Heart left ventricle (tissue), 16 donors: ENCODE measurements around the gene IL19. TPM values are rescaled to one million over a fixed set of nuclear protein-coding genes. Genes with fewer than 3 reads are reported as not detected.

ENCODE experiments used
- ATAC-seq, 4 donors: fragments of 200-7000 bp; cut with Tn5 transposase; one replicate each; pipeline ENCODE4 v1.9.1; 2020 to 2022; ENCODE audit warnings: moderate library complexity in 4 of 4, mild to moderate bottlenecking in 3 of 4, moderate number of reproducible peaks in 1 of 4
- DNase-seq, 5 donors: peaks; one replicate each; pipeline ENCODE4 v3.0.0-alpha.2; 2020
- H3K27ac ChIP-seq, 12 donors: fragments of 200-600 bp; sonication (generic) in 4 of 12; one replicate each; pipeline versions ENCODE4 v1.5.0 to v1.8.0; 2016 to 2022; ENCODE audit warnings: mild to moderate bottlenecking in 2 of 12
- H3K27me3 ChIP-seq, 9 donors: fragments of 200-600 bp; sonication (generic) in 2 of 9; one replicate each; pipeline versions ENCODE4 v1.5.1 to v1.8.0; 2016 to 2022; ENCODE audit warnings: mild to moderate bottlenecking in 3 of 9
- H3K36me3 ChIP-seq, 9 donors: fragments of 200-600 bp; sonication (generic) in 2 of 9; one replicate each; pipeline versions ENCODE4 v1.5.0 to v1.8.0; 2018 to 2022; ENCODE audit warnings: mild to moderate bottlenecking in 2 of 9
- H3K4me1 ChIP-seq, 12 donors: fragments of 200-600 bp; sonication (generic) in 4 of 12; one replicate each; pipeline versions ENCODE4 v1.5.0 to v1.8.0; 2016 to 2022; ENCODE audit warnings: mild to moderate bottlenecking in 3 of 12
- H3K4me3 ChIP-seq, 12 donors: fragments of 200-600 bp; sonication (generic) in 4 of 12; one replicate each; pipeline versions ENCODE4 v1.5.0 to v1.8.0; 2017 to 2022; ENCODE audit warnings: mild to moderate bottlenecking in 9 of 12, moderate library complexity in 4 of 12
- H3K9me3 ChIP-seq, 12 donors: fragments of 200-600 bp; sonication (generic) in 4 of 12; one replicate each; pipeline versions ENCODE4 v1.5.0 to v1.8.0; 2016 to 2022; ENCODE audit warnings: mild to moderate bottlenecking in 1 of 12
- CTCF ChIP-seq, 12 donors: fragments of 200-600 bp; sonication (generic) in 4 of 12; IDR thresholded peaks; one replicate each; pipeline versions ENCODE4 v1.5.0 to v1.8.0; 2018 to 2022; ENCODE audit warnings: antibody characterized with exemption in 12 of 12, mild to moderate bottlenecking in 5 of 12
- POLR2A ChIP-seq, 2 donors: fragments of 450-650 bp; IDR thresholded peaks; one replicate each; pipeline ENCODE4 v1.6.1; 2017; ENCODE audit warnings: antibody characterized with exemption in 2 of 2, mild to moderate bottlenecking in 2 of 2, moderate library complexity in 2 of 2
- WGBS, 4 donors: extraction: QIAGEN DNeasy Blood & Tissue Kit in 2 of 4; methylation state at CpG; one replicate each; pipeline versions ENCODE4 v1.1.5 to v1.1.7; 2013 to 2018; 5-methylcytosine and 5-hydroxymethylcytosine counted together
- intact Hi-C, 10 donors: fragments of 100-400 bp; cut with DNase I; formaldehyde crosslinking; loops; one replicate each; pipeline versions ENCODE4 v1.11.1 to v1.14.2; 2022
- polyA plus RNA-seq, 2 donors: library from polyadenylated mRNA; stranded (reverse); fragments of 200-250 nt; gene quantifications; one replicate each; pipeline ENCODE4 v1.2.3, GENCODE V29; 2013
- total RNA-seq, 9 donors: library from RNA; depleted of rRNA in 2 of 9; stranded (reverse); fragments of >200 nt in 2 of 9; fragmentation: NEBNext Ultra II Directional in 3 of 9; extraction: Animal tissue kit (Norgen Biotek cat#: 25700) in 3 of 9; gene quantifications; one replicate each; pipeline versions ENCODE4 v1.1.0 to v1.2.4, GENCODE V29; 2016 to 2023
- donor health status: ischemic (EF 13 %, LVEDD 7.1; RV severe dilation, severe dysfunction).
- donor health status: healthy with polysubstance abuse.
- donor health status: DM: no; HTN: yes; CAD: no.
- donor health status: DM: no; HTN: no; CAD: no.
- donor health status: ischemic (EF 25% LVEDD 6.9; RV normal size, moderate dysfunction).
- donor health status: ischemic (EF 25% LVEDD 5.7; RV mildly dilated, moderate dysfunction).
- donor health status: healthy.
- donor health status: DM: yes; HTN: yes; CAD: no.
- donor health status: ischemic (EF 35%, LVEDD 5.7; RV mildly dilated, moderate dysfunction).
- donor health status: nonischemic (EF 11% LVEDD 7.7; RV severe dilation, severe dysfunction).
- donor health status: DM: yes; HTN: yes; CAD: no.
- donor health status: PGD.
- donor health status: ischemic (EF 29% LVEDD 5.4; RV normal size, mild dysfunction).
- donor health status: nonischemic (EF 23%, LVEDD 6.1; RV moderate dilation, normal function).

Gene IL19
- total and polyA plus RNA-seq, 11 donors = not detected

GRCh38 chr1:206886831-206887230 is 116.3 kb downstream of the IL19 start:
- no peak for TF ChIP-seq CTCF (IDR thresholded peaks at IDR 0.05)
- no peak for TF ChIP-seq POLR2A (IDR thresholded peaks at IDR 0.05)
- DNase-seq = no peak
- Histone ChIP-seq H3K27ac (no peak overlapping the region), H3K36me3 (no peaks in the 10 kb centered on the region), H3K27me3 (peaks cover 0 to 6% (median 0%) of the 10 kb centered on the region in 9 donors), H3K9me3 (no peaks in the 10 kb centered on the region), H3K4me1 (peaks cover 0 to 15% (median 2%) of the 10 kb centered on the region in 12 donors), H3K4me3 (no peak overlapping the region)
- 86 to 96% (median 91%) methylated on average over 1 of the region's 1 CpG for WGBS, 4 donors
- intact Hi-C loops = no loop called here
- ATAC-seq = no peak

GRCh38 chr1:206887701-206888100 is 117.1 kb downstream of the IL19 start:
- ATAC-seq = no peak
- Histone ChIP-seq H3K4me3 (no peak overlapping the region), H3K36me3 (no peaks in the 10 kb centered on the region), H3K27me3 (peaks cover 0 to 8% (median 0%) of the 10 kb centered on the region in 9 donors), H3K4me1 (peaks cover 0 to 15% (median 2%) of the 10 kb centered on the region in 12 donors), H3K9me3 (no peaks in the 10 kb centered on the region), H3K27ac (no peak overlapping the region)
- no peak for DNase-seq
- 72 to 84% (median 78%) methylated on average over 4 of the region's 4 CpGs for WGBS, 4 donors
- intact Hi-C loops = no loop called here
- TF ChIP-seq POLR2A (IDR thresholded peaks at IDR 0.05) (no peak), CTCF (IDR thresholded peaks at IDR 0.05) (no peak)

- intact Hi-C loops = no loop called here
- no peaks in the 10 kb centered on the region for H3K9me3 ChIP-seq
- H3K27ac ChIP-seq = no peak overlapping the region
- WGBS, 4 donors = 34 to 50% (median 40%) methylated on average over 15 of the region's 15 CpGs
- H3K4me3 ChIP-seq = no peak overlapping the region
- no peak for TF ChIP-seq POLR2A (IDR thresholded peaks at IDR 0.05)
- TF ChIP-seq CTCF (IDR thresholded peaks at IDR 0.05) = no peak
- peaks cover 0 to 8% (median 0%) of the 10 kb centered on the region in 9 donors for H3K27me3 ChIP-seq
- DNase-seq (no peak), ATAC-seq (peak; percentile 20 to 83 (median 56))
- peaks cover 0 to 15% (median 2%) of the 10 kb centered on the region in 12 donors for H3K4me1 ChIP-seq
- H3K36me3 ChIP-seq = no peaks in the 10 kb centered on the region
Observed at GRCh38 chr1:206890125-206891060, 119.8 kb downstream of the IL19 start.

- no peak for TF ChIP-seq POLR2A (IDR thresholded peaks at IDR 0.05)
- no peak for TF ChIP-seq CTCF (IDR thresholded peaks at IDR 0.05)
- no peak for DNase-seq
- ATAC-seq = no peak
- intact Hi-C loops = no loop called here
- H3K9me3 ChIP-seq = no peaks in the 10 kb centered on the region
- no peak overlapping the region for H3K27ac ChIP-seq
- H3K4me1 ChIP-seq = peaks cover 0 to 15% (median 2%) of the 10 kb centered on the region in 12 donors
- H3K36me3 ChIP-seq = no peaks in the 10 kb centered on the region
- peaks cover 0 to 8% (median 0%) of the 10 kb centered on the region in 9 donors for H3K27me3 ChIP-seq
- H3K4me3 ChIP-seq = no peak overlapping the region
- 72 to 91% (median 89%) methylated on average over 1 of the region's 1 CpG for WGBS, 4 donors
Observed at GRCh38 chr1:206891412-206891811, 120.8 kb downstream of the IL19 start.
